ENCODE data around the gene MUCL3.

DNA sequence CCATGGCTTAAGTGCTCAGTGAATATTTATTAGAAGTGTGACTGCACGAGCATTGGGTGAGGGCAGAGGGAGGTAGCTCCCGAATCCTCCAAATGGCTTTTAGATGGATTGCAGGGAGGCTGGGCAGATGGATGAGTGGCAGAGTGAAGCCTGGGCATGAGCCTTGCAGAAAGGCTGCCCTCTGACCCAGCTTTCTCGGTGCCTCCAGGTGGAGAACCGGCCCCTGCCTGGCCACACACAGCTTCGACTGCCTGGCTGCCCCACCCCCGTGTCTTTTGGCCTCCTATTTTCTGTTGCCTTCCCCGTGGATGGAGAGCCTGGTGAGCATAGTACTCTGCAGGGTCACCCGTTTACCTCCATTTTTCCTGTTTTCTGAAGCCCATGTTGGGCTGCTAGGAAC is 23.3 kb upstream of the MUCL3 start:
- TF ChIP-seq, protein P1, sequence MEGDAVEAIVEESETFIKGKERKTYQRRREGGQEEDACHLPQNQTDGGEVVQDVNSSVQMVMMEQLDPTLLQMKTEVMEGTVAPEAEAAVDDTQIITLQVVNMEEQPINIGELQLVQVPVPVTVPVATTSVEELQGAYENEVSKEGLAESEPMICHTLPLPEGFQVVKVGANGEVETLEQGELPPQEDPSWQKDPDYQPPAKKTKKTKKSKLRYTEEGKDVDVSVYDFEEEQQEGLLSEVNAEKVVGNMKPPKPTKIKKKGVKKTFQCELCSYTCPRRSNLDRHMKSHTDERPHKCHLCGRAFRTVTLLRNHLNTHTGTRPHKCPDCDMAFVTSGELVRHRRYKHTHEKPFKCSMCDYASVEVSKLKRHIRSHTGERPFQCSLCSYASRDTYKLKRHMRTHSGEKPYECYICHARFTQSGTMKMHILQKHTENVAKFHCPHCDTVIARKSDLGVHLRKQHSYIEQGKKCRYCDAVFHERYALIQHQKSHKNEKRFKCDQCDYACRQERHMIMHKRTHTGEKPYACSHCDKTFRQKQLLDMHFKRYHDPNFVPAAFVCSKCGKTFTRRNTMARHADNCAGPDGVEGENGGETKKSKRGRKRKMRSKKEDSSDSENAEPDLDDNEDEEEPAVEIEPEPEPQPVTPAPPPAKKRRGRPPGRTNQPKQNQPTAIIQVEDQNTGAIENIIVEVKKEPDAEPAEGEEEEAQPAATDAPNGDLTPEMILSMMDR (IDR thresholded peaks at IDR 0.05) = no peak
- TF ChIP-seq POLR2A (IDR thresholded peaks at IDR 0.05) = no peak
